Right atrium auricular region (tissue), 2 donors: Measurements from ENCODE around the gene METTL21C. TPM values are rescaled to one million over a fixed set of nuclear protein-coding genes. Genes with fewer than 3 reads are reported as not detected.
A peak's percentile ranks its signal among the peaks of the same experiment; 100 is the strongest.

Source experiments
- DNase-seq: peaks from one replicate; pipeline ENCODE4 v3.0.0-alpha.2; 2019; ENCODE audit warnings: low spot score
- H3K27ac ChIP-seq, 2 donors: fragments of 200-600 bp; sonication (generic); 1 replicate in 1 of 2; 2 replicates in 1 of 2; pipeline ENCODE4 v1.5.1; 2016 to 2019
- H3K27me3 ChIP-seq, 2 donors: fragments of 200-600 bp; sonication (generic); one replicate each; pipeline versions ENCODE4 v1.5.1 to v1.6.0; 2017 to 2019
- H3K36me3 ChIP-seq: fragments of 200-600 bp; sonication (generic); one replicate; pipeline ENCODE4 v1.5.1; 2016
- H3K4me1 ChIP-seq, 2 donors: fragments of 200-600 bp; sonication (generic); one replicate each; pipeline versions ENCODE4 v1.5.1 to v1.6.0; 2017 to 2019
- H3K4me3 ChIP-seq, 2 donors: fragments of 200-600 bp; sonication (generic); 1 replicate in 1 of 2; 2 replicates in 1 of 2; pipeline ENCODE4 v1.5.1; 2017 to 2019; ENCODE audit warnings: mild to moderate bottlenecking in 1 of 2, moderate library complexity in 1 of 2
- H3K9me3 ChIP-seq, 2 donors: fragments of 200-600 bp; sonication (generic); one replicate each; pipeline ENCODE4 v1.5.1; 2019
- CTCF ChIP-seq, 2 donors: fragments of 200-600 bp; sonication (generic); IDR thresholded peaks; one replicate each; pipeline ENCODE4 v1.5.1; 2019; ENCODE audit warnings: antibody characterized with exemption in 2 of 2
- total RNA-seq, 2 donors: library from RNA; depleted of rRNA; stranded (reverse); fragments of >200 nt; gene quantifications; one replicate each; pipeline ENCODE4 v1.1.0, GENCODE V29; 2016

METTL21C gene
- total RNA-seq, 2 donors from 2014 or later, result not detected

GRCh38 chr13:102657630-102658029, 37.2 kb downstream of the METTL21C start:
- Histone ChIP-seq H3K4me1 (no peaks in the 10 kb centered on the region), H3K9me3 (no peaks in the 10 kb centered on the region), H3K36me3 (peaks cover 17% of the 10 kb centered on the region), H3K27ac (no peak overlapping the region), H3K4me3 (no peak overlapping the region), H3K27me3 (no peaks in the 10 kb centered on the region)
- TF ChIP-seq CTCF (IDR thresholded peaks at IDR 0.05), result peak in 1 of 2 donors; percentile 45
- no peak for DNase-seq

- Histone ChIP-seq H3K4me3 (no peak overlapping the region), H3K9me3 (no peaks in the 10 kb centered on the region), H3K4me1 (no peaks in the 10 kb centered on the region), H3K27me3 (no peaks in the 10 kb centered on the region), H3K36me3 (peaks cover 20% of the 10 kb centered on the region), H3K27ac (no peak overlapping the region)
- no peak for DNase-seq
- no peak for TF ChIP-seq CTCF (IDR thresholded peaks at IDR 0.05)
These were observed 40.1 kb downstream of the METTL21C start for GRCh38 chr13:102654756-102655155.

- Histone ChIP-seq H3K27ac (no peak overlapping the region), H3K4me1 (no peaks in the 10 kb centered on the region), H3K4me3 (no peak overlapping the region), H3K27me3 (no peaks in the 10 kb centered on the region), H3K36me3 (peaks cover 33% of the 10 kb centered on the region), H3K9me3 (no peaks in the 10 kb centered on the region)
- DNase-seq, result no peak
- TF ChIP-seq CTCF (IDR thresholded peaks at IDR 0.05), result no peak
These were observed 43.0 kb downstream of the METTL21C start for GRCh38 chr13:102651892-102652291.

- TF ChIP-seq CTCF (IDR thresholded peaks at IDR 0.05), result no peak
- H3K27me3 ChIP-seq, result no peaks in the 10 kb centered on the region
- no peaks in the 10 kb centered on the region for H3K4me1 ChIP-seq
- no peak overlapping the region for H3K27ac ChIP-seq
- no peaks in the 10 kb centered on the region for H3K9me3 ChIP-seq
- no peak for DNase-seq
- H3K36me3 ChIP-seq, result peaks cover 33% of the 10 kb centered on the region
- H3K4me3 ChIP-seq, result no peak overlapping the region
These were observed 43.5 kb downstream of the METTL21C start for GRCh38 chr13:102651392-102651791.

GRCh38 chr13:102650444-102650843, 44.4 kb downstream of the METTL21C start:
- no peak for TF ChIP-seq CTCF (IDR thresholded peaks at IDR 0.05)
- Histone ChIP-seq H3K9me3 (no peaks in the 10 kb centered on the region), H3K36me3 (peaks cover 38% of the 10 kb centered on the region), H3K27ac (no peak overlapping the region), H3K27me3 (no peaks in the 10 kb centered on the region), H3K4me1 (no peaks in the 10 kb centered on the region), H3K4me3 (no peak overlapping the region)
- no peak for DNase-seq

- Histone ChIP-seq H3K27ac (no peak overlapping the region), H3K9me3 (no peaks in the 10 kb centered on the region), H3K27me3 (no peaks in the 10 kb centered on the region), H3K4me1 (peaks cover 0 to 5% of the 10 kb centered on the region in 2 donors), H3K4me3 (no peak overlapping the region), H3K36me3 (peaks cover 46% of the 10 kb centered on the region)
- no peak for TF ChIP-seq CTCF (IDR thresholded peaks at IDR 0.05)
- no peak for DNase-seq
These were observed 46.8 kb downstream of the METTL21C start for GRCh38 chr13:102648046-102648445.
